Measurements from ENCODE around the gene NISCH.

DNA sequence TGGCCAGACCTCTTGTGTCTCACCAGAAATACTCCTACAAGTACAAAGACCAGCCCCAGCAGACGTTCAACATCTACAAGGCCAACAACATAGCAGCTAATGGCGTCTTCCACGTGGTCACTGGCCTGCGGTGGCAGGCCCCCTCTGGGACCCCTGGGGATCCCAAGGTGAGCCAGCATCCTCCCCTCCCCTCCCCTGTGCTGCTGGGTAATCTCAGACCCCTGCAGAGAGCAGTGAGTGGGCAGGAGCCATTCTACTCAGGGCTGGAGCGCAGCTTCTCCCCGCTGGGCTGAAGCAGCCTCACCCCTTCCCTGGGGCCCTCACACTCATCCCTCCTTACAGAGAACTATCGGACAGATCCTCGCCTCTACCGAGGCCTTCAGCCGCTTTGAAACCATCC is 49.6 kb downstream of the NISCH start:
- TF ChIP-seq, protein P1, sequence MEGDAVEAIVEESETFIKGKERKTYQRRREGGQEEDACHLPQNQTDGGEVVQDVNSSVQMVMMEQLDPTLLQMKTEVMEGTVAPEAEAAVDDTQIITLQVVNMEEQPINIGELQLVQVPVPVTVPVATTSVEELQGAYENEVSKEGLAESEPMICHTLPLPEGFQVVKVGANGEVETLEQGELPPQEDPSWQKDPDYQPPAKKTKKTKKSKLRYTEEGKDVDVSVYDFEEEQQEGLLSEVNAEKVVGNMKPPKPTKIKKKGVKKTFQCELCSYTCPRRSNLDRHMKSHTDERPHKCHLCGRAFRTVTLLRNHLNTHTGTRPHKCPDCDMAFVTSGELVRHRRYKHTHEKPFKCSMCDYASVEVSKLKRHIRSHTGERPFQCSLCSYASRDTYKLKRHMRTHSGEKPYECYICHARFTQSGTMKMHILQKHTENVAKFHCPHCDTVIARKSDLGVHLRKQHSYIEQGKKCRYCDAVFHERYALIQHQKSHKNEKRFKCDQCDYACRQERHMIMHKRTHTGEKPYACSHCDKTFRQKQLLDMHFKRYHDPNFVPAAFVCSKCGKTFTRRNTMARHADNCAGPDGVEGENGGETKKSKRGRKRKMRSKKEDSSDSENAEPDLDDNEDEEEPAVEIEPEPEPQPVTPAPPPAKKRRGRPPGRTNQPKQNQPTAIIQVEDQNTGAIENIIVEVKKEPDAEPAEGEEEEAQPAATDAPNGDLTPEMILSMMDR (IDR thresholded peaks at IDR 0.05) = no peak
- TF ChIP-seq POLR2A (IDR thresholded peaks at IDR 0.05) = no peak

Data from ovary (tissue), 3 donors.